HCT116 (cell line): ENCODE measurements around the gene TPK1.
A peak's percentile ranks its signal among the peaks of the same experiment; 100 is the strongest.

Experiments used
- EZH2 ChIP-seq: fragments of 200-600 bp; sonication (generic); IDR thresholded peaks from 2 replicates; pipeline ENCODE4 v1.6.1; 2017; ENCODE audit warnings: antibody characterized with exemption, mixed run types
- POLR2A ChIP-seq: IDR thresholded peaks from 2 replicates; pipeline ENCODE4 v1.7.0; 2011; ENCODE audit warnings: borderline replicate concordance; ENCODE audit not compliant: insufficient read depth, insufficient read length; ENCODE audit errors: extremely low read depth
- POLR2AphosphoS5 ChIP-seq: IDR thresholded peaks from 2 replicates; pipeline ENCODE4 v1.6.1; 2011; ENCODE audit warnings: mild to moderate bottlenecking, low read depth, low read length, moderate library complexity
- ZNF274 ChIP-seq: fragments of 200-500 bp; sonication (Bioruptor generic); IDR thresholded peaks from 2 replicates; pipeline ENCODE4 v1.6.1; 2014; ENCODE audit warnings: mild to moderate bottlenecking, low read depth, low read length, inconsistent platforms
- TF ChIP-seq, protein P1 (sequence below): IDR thresholded peaks from 2 replicates; pipeline ENCODE4 v1.6.1; 2012
- TF ChIP-seq, protein P2 (sequence below): IDR thresholded peaks from 2 replicates; pipeline ENCODE4 v1.6.1; 2012

DNA sequence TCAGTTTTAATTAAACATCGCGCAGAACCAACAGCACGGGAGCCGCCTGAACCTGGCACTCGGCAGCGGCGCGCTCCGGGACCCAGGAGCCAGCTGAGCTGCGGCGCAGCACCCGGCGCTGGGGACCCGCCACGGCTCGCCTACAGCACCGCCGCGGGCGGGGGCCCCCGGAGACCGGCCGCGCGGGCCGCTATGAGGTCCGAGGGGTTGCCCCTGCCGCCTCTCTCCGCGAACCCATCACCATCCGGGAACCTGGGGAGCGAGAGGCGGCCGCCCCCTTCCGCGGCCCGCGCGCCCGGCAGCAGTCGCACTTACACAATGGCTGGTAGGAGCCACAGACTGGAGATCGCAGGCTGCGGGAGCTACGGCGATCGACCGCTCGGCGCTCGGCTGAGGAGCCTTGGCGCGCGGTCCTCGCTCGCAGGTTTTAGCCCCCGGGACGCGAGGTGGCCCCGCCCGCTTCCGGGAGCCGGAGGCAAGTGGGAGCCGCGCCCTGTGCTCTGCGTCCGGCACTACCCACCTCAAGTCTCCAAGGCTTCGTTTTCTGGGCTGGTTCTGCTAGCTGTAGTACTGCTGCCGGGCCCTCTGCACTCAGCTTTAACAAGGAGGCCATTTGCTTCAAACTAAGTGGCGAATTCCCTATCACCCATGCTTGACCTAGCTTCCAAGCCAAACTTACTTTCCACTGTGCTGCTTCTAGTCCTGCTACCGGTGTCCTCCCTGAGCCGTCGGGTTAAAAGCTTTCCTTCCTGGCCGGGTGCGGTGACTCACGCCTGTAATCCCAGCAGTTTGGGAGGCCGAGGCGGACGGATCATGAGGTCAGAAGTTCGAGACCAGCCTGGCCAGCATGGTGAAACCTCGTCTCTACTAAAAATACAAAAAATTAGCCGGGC, at the start of gene TPK1:
- TF ChIP-seq, protein P1, sequence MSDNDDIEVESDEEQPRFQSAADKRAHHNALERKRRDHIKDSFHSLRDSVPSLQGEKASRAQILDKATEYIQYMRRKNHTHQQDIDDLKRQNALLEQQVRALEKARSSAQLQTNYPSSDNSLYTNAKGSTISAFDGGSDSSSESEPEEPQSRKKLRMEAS, result peak; percentile 89
- TF ChIP-seq POLR2AphosphoS5 (peak; percentile 93), EZH2 (no peak), POLR2A (peak; percentile 90), ZNF274 (no peak)
- TF ChIP-seq, protein P2, sequence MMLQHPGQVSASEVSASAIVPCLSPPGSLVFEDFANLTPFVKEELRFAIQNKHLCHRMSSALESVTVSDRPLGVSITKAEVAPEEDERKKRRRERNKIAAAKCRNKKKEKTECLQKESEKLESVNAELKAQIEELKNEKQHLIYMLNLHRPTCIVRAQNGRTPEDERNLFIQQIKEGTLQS, result no peak; the same call in 1 of the 2 replicates
